WTC11 (cell line): ENCODE data around the gene SHROOM2. TPM values are rescaled to one million over a fixed set of nuclear protein-coding genes. Genes with fewer than 3 reads are reported as not detected.

ENCODE experiments used
- ATAC-seq: fragments of 200-7000 bp; cut with Tn5 transposase; 2 replicates; pipeline ENCODE4 v1.10.0; 2021; ENCODE audit warnings: mild to moderate bottlenecking, moderate library complexity
- CTCF ChIA-PET: fragments of 300-600 bp; sonication (Branson Sonifier 250); formaldehyde crosslinking; loops from one replicate; lab custom pipeline; 2021; ENCODE audit warnings: antibody characterized with exemption; lab: Charles Lee
- POLR2A ChIA-PET: fragments of 350-600 bp; sonication (Branson Sonifier 250); formaldehyde crosslinking; loops from one replicate; lab custom pipeline; 2021; ENCODE audit warnings: antibody characterized with exemption; lab: Charles Lee
- DNase-seq: peaks from one replicate; pipeline ENCODE4 v3.0.0; 2021; ENCODE audit warnings: low spot score
- H3K27ac Mint-ChIP-seq: 2 replicates; pipeline ENCODE4 v1.8.0; 2021; ENCODE audit warnings: mixed read lengths
- H3K27me3 Mint-ChIP-seq: 2 replicates; pipeline ENCODE4 v1.8.0; 2021; ENCODE audit warnings: low read depth, mild to moderate bottlenecking, moderate library complexity, mixed read lengths
- H3K36me3 Mint-ChIP-seq: 2 replicates; pipeline ENCODE4 v1.8.0; 2021; ENCODE audit warnings: mixed read lengths
- H3K4me1 Mint-ChIP-seq: 2 replicates; pipeline ENCODE4 v1.8.0; 2022; ENCODE audit warnings: mixed read lengths
- H3K4me3 Mint-ChIP-seq: 2 replicates; pipeline ENCODE4 v1.8.0; 2021; ENCODE audit warnings: mild to moderate bottlenecking, moderate library complexity, mixed read lengths
- H3K9me3 Mint-ChIP-seq: 2 replicates; pipeline ENCODE4 v1.8.0; 2021; ENCODE audit warnings: mixed read lengths
- AFF4 ChIP-seq: sonication (generic); formaldehyde crosslinking; IDR thresholded peaks from 2 replicates; pipeline ENCODE4 v1.8.1; 2023; ENCODE audit warnings: mild to moderate bottlenecking, missing genetic modification reagents, borderline replicate concordance
- ATF1 ChIP-seq: sonication (generic); formaldehyde crosslinking; IDR thresholded peaks from 2 replicates; pipeline ENCODE4 v1.8.1; 2023; ENCODE audit warnings: mild to moderate bottlenecking, moderate library complexity, missing genetic modification reagents
- ATF2 ChIP-seq: sonication (generic); formaldehyde crosslinking; IDR thresholded peaks from 2 replicates; pipeline ENCODE4 v1.8.1; 2022; ENCODE audit warnings: low read depth, missing genetic modification reagents, borderline replicate concordance
- ATF6 ChIP-seq: sonication (generic); formaldehyde crosslinking; IDR thresholded peaks from 2 replicates; pipeline ENCODE4 v1.8.1; 2023; ENCODE audit warnings: mild to moderate bottlenecking, missing genetic modification reagents
- CBFB ChIP-seq: sonication (generic); formaldehyde crosslinking; IDR thresholded peaks from 2 replicates; pipeline ENCODE4 v1.8.1; 2022; ENCODE audit warnings: mild to moderate bottlenecking, low read depth, missing genetic modification reagents
- CREB1 ChIP-seq: sonication (generic); formaldehyde crosslinking; IDR thresholded peaks from 2 replicates; pipeline ENCODE4 v1.8.0; 2023; ENCODE audit warnings: mild to moderate bottlenecking, missing genetic modification reagents
- FOXP1 ChIP-seq: sonication (generic); formaldehyde crosslinking; IDR thresholded peaks from 2 replicates; pipeline ENCODE4 v1.8.0; 2022; ENCODE audit warnings: missing genetic modification reagents, mild to moderate bottlenecking, moderate library complexity, borderline replicate concordance
- GTF2I ChIP-seq: fragments of 250-450 bp; sonication (Bioruptor Pico); conservative IDR thresholded peaks from 2 replicates; pipeline ENCODE4 v1.4.0; 2021; ENCODE audit warnings: mild to moderate bottlenecking
- HMGXB4 ChIP-seq: sonication (generic); formaldehyde crosslinking; IDR thresholded peaks from 2 replicates; pipeline ENCODE4 v1.8.1; 2023; ENCODE audit warnings: mild to moderate bottlenecking, moderate library complexity, missing genetic modification reagents
- IRF1 ChIP-seq: sonication (generic); formaldehyde crosslinking; IDR thresholded peaks from 2 replicates; pipeline ENCODE4 v1.8.0; 2023; ENCODE audit warnings: missing genetic modification reagents
- JAZF1 ChIP-seq: fragments of 250-450 bp; sonication (Bioruptor Pico); IDR thresholded peaks from 2 replicates; pipeline ENCODE4 v1.9.0; 2021; ENCODE audit warnings: moderate library complexity, mild to moderate bottlenecking, inconsistent platforms
- MAX ChIP-seq: sonication (generic); formaldehyde crosslinking; IDR thresholded peaks from 2 replicates; pipeline ENCODE4 v1.8.0; 2022; ENCODE audit warnings: mild to moderate bottlenecking, missing genetic modification reagents
- MXD4 ChIP-seq: fragments of 250-450 bp; sonication (Bioruptor Pico); IDR thresholded peaks from 2 replicates; pipeline ENCODE4 v1.8.0; 2021; ENCODE audit warnings: mild to moderate bottlenecking, moderate library complexity, borderline replicate concordance
- NR2C2 ChIP-seq: sonication (generic); formaldehyde crosslinking; IDR thresholded peaks from 2 replicates; pipeline ENCODE4 v1.8.0; 2022; ENCODE audit warnings: mild to moderate bottlenecking, missing genetic modification reagents
- PRDM15 ChIP-seq: sonication (generic); formaldehyde crosslinking; IDR thresholded peaks from 2 replicates; pipeline ENCODE4 v1.8.0; 2022; ENCODE audit warnings: missing genetic modification reagents
- RORB ChIP-seq: fragments of 250-450 bp; sonication (Bioruptor Pico); IDR thresholded peaks from 2 replicates; pipeline ENCODE4 v1.9.0; 2021; ENCODE audit warnings: mild to moderate bottlenecking
- SMAD4 ChIP-seq: sonication (generic); formaldehyde crosslinking; IDR thresholded peaks from 2 replicates; pipeline ENCODE4 v1.8.0; 2022; ENCODE audit warnings: mild to moderate bottlenecking, missing genetic modification reagents
- TEAD1 ChIP-seq: sonication (generic); formaldehyde crosslinking; IDR thresholded peaks from 2 replicates; pipeline ENCODE4 v1.8.0; 2022; ENCODE audit warnings: mild to moderate bottlenecking, missing genetic modification reagents
- TP53 ChIP-seq: sonication (generic); formaldehyde crosslinking; IDR thresholded peaks from 2 replicates; pipeline ENCODE4 v1.8.1; 2023; ENCODE audit warnings: mild to moderate bottlenecking, missing genetic modification reagents
- ZNF425 ChIP-seq: fragments of 250-450 bp; sonication (Bioruptor Pico); conservative IDR thresholded peaks from 2 replicates; pipeline ENCODE4 v1.9.0; 2021; ENCODE audit warnings: mild to moderate bottlenecking
- total RNA-seq: library from RNA; stranded (reverse); gene quantifications from 3 replicates; pipeline ENCODE4 v1.2.3, GENCODE V29; 2021

Gene SHROOM2
- total RNA-seq, 1 experiment from 2014 or later, result 14.8 TPM

GRCh38 chrX:9874483-9874882 is 88.3 kb downstream of the SHROOM2 start:
- DNase-seq, result no peak
- ChIA-PET CTCF (no interaction called here), POLR2A (no interaction called here)
- Mint-ChIP-seq H3K9me3 (no peaks in the 10 kb centered on the region), H3K36me3 (peaks cover 5% of the 10 kb centered on the region), H3K27me3 (no peaks in the 10 kb centered on the region), H3K4me1 (peaks cover 25% of the 10 kb centered on the region), H3K27ac (no peak overlapping the region), H3K4me3 (no peak overlapping the region)
- no peak for ATAC-seq
- TF ChIP-seq FOXP1 (CRISPR knock-in tag) (no peak), ZNF425 (CRISPR knock-in tag) (no peak), PRDM15 (CRISPR knock-in tag) (no peak)

GRCh38 chrX:9875801-9876200 is 89.6 kb downstream of the SHROOM2 start:
- no peaks in the 10 kb centered on the region for H3K9me3 Mint-ChIP-seq
- peaks cover 5% of the 10 kb centered on the region for H3K36me3 Mint-ChIP-seq
- POLR2A ChIA-PET, result no interaction called here
- H3K27ac Mint-ChIP-seq, result peak overlapping the region; percentile 27
- ATAC-seq (no peak), DNase-seq (no peak)
- peaks cover 25% of the 10 kb centered on the region for H3K4me1 Mint-ChIP-seq
- H3K27me3 Mint-ChIP-seq, result no peaks in the 10 kb centered on the region
- no peak overlapping the region for H3K4me3 Mint-ChIP-seq
- TF ChIP-seq GTF2I (CRISPR knock-in tag) (no peak), TP53 (CRISPR knock-in tag) (no peak), ATF1 (no peak), FOXP1 (CRISPR knock-in tag) (no peak), AFF4 (CRISPR knock-in tag) (no peak), CBFB (no peak), TEAD1 (CRISPR knock-in tag) (no peak), JAZF1 (CRISPR knock-in tag) (no peak), SMAD4 (CRISPR knock-in tag) (no peak), CREB1 (CRISPR knock-in tag) (no peak), NR2C2 (CRISPR knock-in tag) (no peak), MAX (CRISPR knock-in tag) (no peak), HMGXB4 (CRISPR knock-in tag) (no peak), MXD4 (no peak), IRF1 (CRISPR knock-in tag) (no peak), ATF6 (CRISPR knock-in tag) (no peak), ATF2 (CRISPR knock-in tag) (no peak), RORB (CRISPR knock-in tag) (no peak)
- CTCF ChIA-PET, result no interaction called here
